DOHH2 (cell line): Measurements from ENCODE around the gene PAMR1.

Experiments used
- H3F3A ChIP-seq: fragments of 200-600 bp; sonication (generic), shearing (Covaris generic); 2 replicates; pipeline ENCODE4 v1.6.0; 2016; ENCODE audit warnings: antibody characterized with exemption, mild to moderate bottlenecking; ENCODE audit not compliant: control insufficient read depth, insufficient read depth
- H3K27ac ChIP-seq: fragments of 200-600 bp; sonication (generic); 2 replicates; pipeline ENCODE4 v1.5.1; 2014; ENCODE audit warnings: low read depth, mild to moderate bottlenecking, low read length, moderate library complexity
- H3K27me3 ChIP-seq: fragments of 200-600 bp; sonication (generic); 2 replicates; pipeline ENCODE4 v1.6.1; 2014; ENCODE audit warnings: mild to moderate bottlenecking, low read length, mixed read lengths; ENCODE audit not compliant: control insufficient read depth
- H3K36me3 ChIP-seq: fragments of 200-600 bp; sonication (generic); 2 replicates; pipeline ENCODE4 v1.6.1; 2014; ENCODE audit warnings: mild to moderate bottlenecking, low read length, moderate library complexity, mixed read lengths; ENCODE audit not compliant: control insufficient read depth
- H3K4me1 ChIP-seq: fragments of 200-600 bp; sonication (generic); 2 replicates; pipeline ENCODE4 v1.6.1; 2014; ENCODE audit warnings: mild to moderate bottlenecking, low read length, mixed read lengths; ENCODE audit not compliant: control insufficient read depth
- H3K4me2 ChIP-seq: fragments of 200-600 bp; sonication (generic); 2 replicates; pipeline ENCODE4 v1.6.0; 2014; ENCODE audit warnings: mild to moderate bottlenecking, low read length, moderate library complexity
- H3K4me3 ChIP-seq: fragments of 200-600 bp; sonication (generic); 2 replicates; pipeline ENCODE4 v1.5.1; 2014; ENCODE audit warnings: mild to moderate bottlenecking, low read length, mixed read lengths
- H3K79me2 ChIP-seq: fragments of 200-600 bp; sonication (generic); 2 replicates; pipeline ENCODE4 v1.6.1; 2014; ENCODE audit warnings: mild to moderate bottlenecking, low read length, mixed read lengths; ENCODE audit not compliant: control insufficient read depth
- H3K9me2 ChIP-seq: fragments of 200-600 bp; sonication (generic); replicated peaks from 2 replicates; pipeline ENCODE4 v1.6.1; 2014; ENCODE audit warnings: mild to moderate bottlenecking, low read length, mixed read lengths; ENCODE audit not compliant: control insufficient read depth
- H3K9me3 ChIP-seq: fragments of 200-600 bp; sonication (generic); 2 replicates; pipeline ENCODE4 v1.6.1; 2014; ENCODE audit warnings: antibody characterized with exemption, low read length, mixed read lengths; ENCODE audit not compliant: control insufficient read depth, insufficient read depth
- H4K20me1 ChIP-seq: fragments of 200-600 bp; sonication (generic); 2 replicates; pipeline ENCODE4 v1.6.0; 2014; ENCODE audit warnings: low read depth, mild to moderate bottlenecking, antibody characterized with exemption, low read length, moderate library complexity; ENCODE audit not compliant: control insufficient read depth, insufficient read depth
- EZH2phosphoT487 ChIP-seq: fragments of 200-600 bp; sonication (generic); IDR thresholded peaks from 2 replicates; pipeline ENCODE4 v1.6.1; 2017; ENCODE audit warnings: borderline replicate concordance, mild to moderate bottlenecking, antibody characterized with exemption, low read length, moderate library complexity, mixed read lengths
- TF ChIP-seq, protein P1 (sequence below): fragments of 200-600 bp; sonication (generic); IDR thresholded peaks from one replicate; pipeline ENCODE4 v1.5.1; 2014; ENCODE audit warnings: antibody characterized with exemption, mild to moderate bottlenecking, low read depth, low read length; ENCODE audit not compliant: poor library complexity, severe bottlenecking

PAMR1 gene

DNA sequence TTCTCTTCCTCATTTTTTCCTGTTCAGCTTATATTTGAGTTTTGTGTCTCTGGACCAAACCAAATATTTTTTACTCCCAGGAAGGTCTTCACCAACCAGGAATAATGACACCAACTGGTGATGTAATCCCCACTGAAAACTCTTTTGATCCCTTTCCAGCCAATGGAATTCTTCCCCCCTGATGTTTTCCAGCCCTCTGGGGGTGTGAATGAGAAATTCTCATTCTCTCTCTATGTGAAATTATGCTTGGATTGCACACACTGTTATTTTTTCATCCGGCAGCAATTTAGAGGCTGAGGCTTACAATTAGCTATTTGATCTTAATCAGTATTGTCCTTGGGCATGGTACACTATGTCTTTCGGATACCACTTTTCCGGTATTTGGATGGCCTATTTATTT, 66.6 kb downstream of the PAMR1 start:
- Histone ChIP-seq H3F3A (no peaks in the 10 kb centered on the region), H3K9me3 (no peaks in the 10 kb centered on the region), H3K27me3 (no peaks in the 10 kb centered on the region), H3K4me3 (no peak overlapping the region), H3K36me3 (no peaks in the 10 kb centered on the region), H3K4me1 (no peaks in the 10 kb centered on the region), H3K27ac (no peak overlapping the region), H4K20me1 (no peaks in the 10 kb centered on the region), H3K4me2 (no peak overlapping the region), H3K9me2 (no peaks in the 10 kb centered on the region), H3K79me2 (no peaks in the 10 kb centered on the region)
- no peak for TF ChIP-seq EZH2phosphoT487
- TF ChIP-seq, protein P1, sequence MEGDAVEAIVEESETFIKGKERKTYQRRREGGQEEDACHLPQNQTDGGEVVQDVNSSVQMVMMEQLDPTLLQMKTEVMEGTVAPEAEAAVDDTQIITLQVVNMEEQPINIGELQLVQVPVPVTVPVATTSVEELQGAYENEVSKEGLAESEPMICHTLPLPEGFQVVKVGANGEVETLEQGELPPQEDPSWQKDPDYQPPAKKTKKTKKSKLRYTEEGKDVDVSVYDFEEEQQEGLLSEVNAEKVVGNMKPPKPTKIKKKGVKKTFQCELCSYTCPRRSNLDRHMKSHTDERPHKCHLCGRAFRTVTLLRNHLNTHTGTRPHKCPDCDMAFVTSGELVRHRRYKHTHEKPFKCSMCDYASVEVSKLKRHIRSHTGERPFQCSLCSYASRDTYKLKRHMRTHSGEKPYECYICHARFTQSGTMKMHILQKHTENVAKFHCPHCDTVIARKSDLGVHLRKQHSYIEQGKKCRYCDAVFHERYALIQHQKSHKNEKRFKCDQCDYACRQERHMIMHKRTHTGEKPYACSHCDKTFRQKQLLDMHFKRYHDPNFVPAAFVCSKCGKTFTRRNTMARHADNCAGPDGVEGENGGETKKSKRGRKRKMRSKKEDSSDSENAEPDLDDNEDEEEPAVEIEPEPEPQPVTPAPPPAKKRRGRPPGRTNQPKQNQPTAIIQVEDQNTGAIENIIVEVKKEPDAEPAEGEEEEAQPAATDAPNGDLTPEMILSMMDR: no peak

DNA sequence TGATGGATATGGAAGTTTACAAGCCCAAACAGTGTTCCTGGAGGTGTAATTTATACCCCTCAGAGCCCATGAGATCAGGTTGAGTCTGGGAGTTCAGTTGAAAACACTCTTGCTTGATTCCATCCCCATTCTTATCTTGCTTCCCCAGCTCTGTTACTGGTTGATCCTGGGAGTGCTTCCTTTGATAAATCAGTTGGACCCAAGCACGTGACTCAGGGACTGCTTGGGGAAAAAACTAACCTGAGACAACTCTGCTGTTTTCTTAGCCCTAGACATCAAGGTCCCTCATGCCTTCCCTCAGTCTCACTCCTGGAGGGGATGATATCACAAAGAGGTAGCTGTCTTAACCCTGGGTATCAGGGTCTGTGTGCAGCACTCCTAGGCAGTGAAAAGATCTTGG, 71.1 kb downstream of the PAMR1 start:
- H3K9me3 ChIP-seq: no peaks in the 10 kb centered on the region
- H3K4me3 ChIP-seq: no peak overlapping the region
- no peaks in the 10 kb centered on the region for H4K20me1 ChIP-seq
- no peaks in the 10 kb centered on the region for H3K36me3 ChIP-seq
- no peaks in the 10 kb centered on the region for H3K27me3 ChIP-seq
- no peaks in the 10 kb centered on the region for H3K9me2 ChIP-seq
- H3K4me2 ChIP-seq: no peak overlapping the region
- TF ChIP-seq, protein P1: no peak
- TF ChIP-seq EZH2phosphoT487: no peak
- no peak overlapping the region for H3K27ac ChIP-seq
- H3F3A ChIP-seq: no peaks in the 10 kb centered on the region
- H3K4me1 ChIP-seq: peaks cover 10% of the 10 kb centered on the region
- no peaks in the 10 kb centered on the region for H3K79me2 ChIP-seq

DNA sequence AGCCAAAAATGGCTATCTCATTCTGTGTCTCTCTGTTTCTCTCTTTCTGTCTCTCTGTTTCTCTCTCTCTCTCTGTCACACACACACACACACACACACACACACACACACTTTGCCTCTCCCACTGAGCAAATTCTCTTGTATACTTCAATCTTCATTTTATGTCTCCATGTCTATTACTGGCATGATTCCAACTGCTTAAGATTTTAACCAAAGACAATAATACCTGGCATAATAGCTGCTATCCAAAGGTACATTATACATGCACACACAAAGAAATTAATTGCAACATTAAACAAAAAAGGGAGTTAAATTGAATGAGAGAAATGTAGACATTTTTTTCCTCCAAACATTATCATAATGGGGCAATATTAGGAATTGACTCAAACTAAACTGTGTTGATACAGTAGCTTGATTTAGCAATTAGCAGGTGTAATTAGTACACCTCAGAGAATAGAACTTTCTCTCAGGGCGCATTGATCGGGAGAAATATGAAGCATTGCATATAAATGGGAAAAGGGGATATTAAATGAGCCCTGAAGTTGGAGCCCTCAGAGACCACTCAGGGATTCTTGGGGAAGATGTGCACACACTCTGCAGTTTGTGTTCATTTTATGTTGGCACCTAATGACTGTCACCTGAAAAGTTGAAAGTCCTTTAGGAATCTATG, 88.7 kb downstream of the PAMR1 start:
- Histone ChIP-seq H3K36me3 (no peaks in the 10 kb centered on the region), H3K4me1 (no peaks in the 10 kb centered on the region), H3K9me2 (no peaks in the 10 kb centered on the region), H3K79me2 (no peaks in the 10 kb centered on the region), H3K27me3 (peaks cover 7% of the 10 kb centered on the region; the same call in 1 of the 2 replicates), H3K4me2 (no peak overlapping the region), H3K4me3 (no peak overlapping the region), H3K27ac (no peak overlapping the region), H3K9me3 (no peaks in the 10 kb centered on the region; the same call in 1 of the 2 replicates), H3F3A (no peaks in the 10 kb centered on the region), H4K20me1 (no peaks in the 10 kb centered on the region)
- TF ChIP-seq, protein P1: no peak
- no peak for TF ChIP-seq EZH2phosphoT487
